Frontal cortex (tissue), 4 donors: ENCODE results near the gene MYBPC2. TPM values are rescaled to one million over a fixed set of nuclear protein-coding genes. Genes with fewer than 3 reads are reported as not detected.

Experiments
- DNase-seq, 2 donors: peaks; one replicate each; pipeline ENCODE4 v3.0.0; 2012; ENCODE audit warnings: low spot score in 2 of 2
- FAIRE-seq: peaks from 2 replicates; lab custom pipeline; 2012; peaks lifted over from hg19 to GRCh38; lab: Jason Lieb, UNC
- total RNA-seq: library from RNA; depleted of rRNA; stranded (reverse); fragments of >200 nt; gene quantifications from one replicate; pipeline ENCODE4 v1.2.3, GENCODE V29; 2014
- donor health status: control.
- donor health status: control.
- donor health status: control.

The MYBPC2 gene
- total RNA-seq, 1 donor from 2014 or later: not detected

- DNase-seq (no peak), FAIRE-seq (no peak)
Observed at GRCh38 chr19:50494186-50495019, 61.7 kb downstream of the MYBPC2 start.

DNA sequence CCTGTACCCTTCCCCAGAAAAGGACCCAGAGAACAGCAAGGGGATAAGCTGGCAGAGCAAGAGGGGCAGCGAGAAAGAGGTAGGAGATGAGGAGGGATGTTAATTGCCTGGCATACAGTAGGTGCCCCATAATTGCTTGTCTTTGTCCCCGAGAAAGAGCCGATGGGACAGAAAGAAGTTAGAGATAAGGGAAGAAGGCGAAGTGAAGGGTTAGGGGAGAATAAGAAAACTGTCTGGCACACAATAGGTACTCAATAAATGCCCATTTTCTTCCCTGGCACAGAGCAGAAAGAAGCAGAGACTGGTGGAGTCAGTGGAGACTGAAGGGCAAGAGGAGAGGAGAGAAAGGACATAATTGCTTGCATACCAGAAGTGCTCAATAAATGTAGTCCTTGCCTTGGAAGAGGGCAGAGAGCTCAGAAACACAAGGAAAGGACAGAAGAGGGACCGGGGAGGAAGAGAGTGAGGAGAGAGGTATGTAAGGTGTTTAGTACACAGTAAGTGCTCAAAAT is 62.4 kb downstream of the MYBPC2 start:
- no peak for FAIRE-seq
- DNase-seq: no peak

GRCh38 chr19:50496189-50497021 is 63.7 kb downstream of the MYBPC2 start:
- DNase-seq (peak; percentile 82), FAIRE-seq (no peak)

DNA sequence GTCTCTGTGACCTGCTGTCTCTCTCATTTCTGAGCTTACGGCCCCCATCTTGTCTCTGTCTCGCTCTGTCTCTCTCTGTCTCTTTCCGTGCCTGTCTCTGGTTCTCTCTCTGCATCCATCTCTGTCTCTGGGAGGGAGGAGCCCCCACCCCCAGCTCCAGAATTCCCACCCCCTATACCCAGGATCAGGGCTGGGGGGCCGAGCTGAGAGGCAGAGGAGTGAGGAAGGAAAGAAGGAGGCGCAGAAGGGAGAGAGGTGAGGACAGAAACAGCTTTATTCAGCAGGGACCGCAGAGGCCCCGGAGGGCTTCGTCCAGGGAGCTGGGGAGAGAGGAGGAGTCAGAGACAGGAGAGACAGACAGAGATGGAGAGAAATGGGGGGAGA is 64.3 kb downstream of the MYBPC2 start:
- FAIRE-seq (no peak), DNase-seq (no peak)

DNA sequence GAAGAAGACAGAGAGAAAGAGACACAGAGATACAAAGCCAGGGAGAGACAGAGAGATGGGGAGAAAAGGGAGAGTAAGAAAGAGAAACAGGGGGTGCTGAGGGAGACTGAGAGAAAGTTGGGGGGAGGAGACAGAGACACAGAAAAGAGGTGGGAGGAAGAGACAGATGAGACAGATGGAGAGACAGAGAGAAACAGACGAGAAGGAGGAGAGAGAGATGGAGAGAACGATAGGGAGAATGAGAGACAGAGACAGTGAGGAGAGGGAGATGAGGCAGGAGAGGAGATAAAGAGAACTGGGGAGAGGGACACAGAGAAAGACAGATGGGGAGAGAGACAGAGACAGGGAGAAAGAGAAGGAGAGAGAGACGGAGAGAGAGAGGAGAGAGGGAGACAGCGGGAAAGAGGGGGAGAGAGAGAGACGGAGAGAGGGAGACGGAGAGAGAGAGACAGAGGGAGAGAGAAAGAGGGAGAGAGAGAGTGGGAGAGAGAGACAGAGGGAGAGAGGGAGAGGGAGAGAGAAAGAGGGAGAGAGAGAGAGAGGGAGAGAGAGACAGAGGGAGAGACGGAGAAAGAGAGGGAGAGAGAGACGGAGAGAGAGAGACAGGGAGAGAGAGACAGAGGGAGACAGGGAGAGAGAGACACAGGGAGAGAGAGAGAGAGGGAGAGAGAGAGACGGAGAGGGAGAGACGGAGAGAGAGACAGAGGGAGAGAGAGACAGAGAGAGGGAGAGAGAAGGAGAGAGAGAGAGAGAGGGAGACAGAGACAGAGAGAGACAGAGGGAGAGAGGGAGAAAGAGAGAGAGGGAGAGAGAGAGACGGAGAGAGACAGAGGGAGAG is 65.7 kb downstream of the MYBPC2 start:
- no peak for DNase-seq
- no peak for FAIRE-seq

DNA sequence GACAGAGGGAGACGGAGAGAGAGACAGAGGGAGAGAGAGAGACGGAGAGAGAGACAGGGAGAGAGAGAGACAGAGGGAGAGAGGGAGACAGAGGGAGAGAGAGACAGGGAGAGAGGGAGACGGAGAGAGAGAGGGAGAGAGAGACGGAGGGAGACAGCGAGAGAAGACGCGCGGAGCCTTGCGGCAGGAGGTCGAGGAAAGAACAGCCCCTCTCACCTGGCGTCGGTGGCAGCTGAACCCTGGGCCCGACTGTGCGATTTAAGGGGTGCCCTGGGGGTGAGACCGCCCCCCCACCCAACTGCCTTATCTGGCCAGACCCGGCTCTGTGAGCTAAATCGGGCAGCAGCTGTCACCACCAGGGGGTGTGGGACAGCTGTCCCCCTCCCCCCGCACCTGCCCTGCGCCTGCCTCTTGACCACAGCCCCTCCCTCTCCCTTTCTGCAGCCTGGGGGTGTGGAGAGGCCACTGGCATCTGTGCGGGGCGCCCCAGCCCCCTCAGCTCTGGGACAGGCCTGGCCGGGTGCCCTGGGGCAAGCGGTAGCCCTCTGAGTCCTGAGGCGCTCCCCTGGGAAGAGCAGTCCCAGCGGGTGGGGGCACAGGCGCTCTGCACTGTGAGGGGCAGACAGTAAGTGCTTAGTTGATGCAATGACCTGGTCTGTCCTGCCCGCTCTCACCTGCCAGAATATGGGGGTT is 67.5 kb downstream of the MYBPC2 start:
- FAIRE-seq: no peak
- DNase-seq: no peak

GRCh38 chr19:50500753-50501151 is 68.1 kb downstream of the MYBPC2 start:
- DNase-seq: no peak

GRCh38 chr19:50501186-50501567 is 68.5 kb downstream of the MYBPC2 start:
- DNase-seq (no peak), FAIRE-seq (no peak)

More at GRCh38 chr19:50500753-50501151, 68.1 kb downstream of the MYBPC2 start:
- no peak for FAIRE-seq

DNA sequence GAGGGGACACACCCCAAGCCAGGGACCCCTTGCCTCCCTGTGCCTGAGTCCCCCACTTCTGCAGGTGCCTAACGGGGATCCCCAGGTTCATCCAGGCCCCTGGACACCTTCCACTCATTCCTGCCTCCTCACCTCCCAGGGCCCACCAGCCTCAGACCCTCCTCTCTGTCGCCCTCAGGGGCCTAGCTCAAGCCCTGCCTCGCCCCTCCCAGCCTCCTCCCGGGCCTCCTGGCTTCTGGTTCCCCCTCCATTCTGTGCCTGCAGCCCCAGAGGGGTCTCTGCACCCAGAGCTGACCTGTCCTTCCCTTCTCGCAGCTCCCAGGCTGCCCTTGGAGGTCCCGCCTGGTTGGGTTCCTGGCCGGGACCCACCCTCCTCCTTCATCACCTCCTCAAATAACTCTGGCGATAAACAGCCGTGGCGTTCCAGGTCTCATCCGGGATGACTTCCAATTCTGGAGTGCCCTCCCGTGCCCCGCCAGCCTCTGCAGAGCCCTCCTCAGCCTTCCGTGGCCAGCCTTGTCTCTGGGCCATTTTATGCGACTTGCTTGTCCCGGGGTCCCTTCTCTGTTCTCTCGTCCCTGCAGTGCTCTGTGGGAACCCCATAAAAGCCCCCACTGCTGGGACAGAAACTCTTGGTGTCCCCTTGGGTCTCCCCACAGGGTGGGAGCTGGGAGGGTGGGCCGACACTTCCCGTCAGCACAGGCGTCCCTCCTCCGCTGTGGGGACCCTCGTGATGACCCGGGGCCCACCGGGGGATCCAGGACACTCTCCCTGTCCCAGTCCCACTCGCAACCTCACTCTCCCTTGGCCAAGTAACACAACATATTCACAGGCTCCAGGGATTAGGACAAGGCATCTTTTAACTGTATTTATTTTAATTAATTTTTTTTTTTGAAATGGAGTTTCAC is 69.1 kb downstream of the MYBPC2 start:
- DNase-seq (no peak), FAIRE-seq (no peak)

GRCh38 chr19:50505856-50506611 is 73.3 kb downstream of the MYBPC2 start:
- no peak for DNase-seq
- FAIRE-seq: no peak

GRCh38 chr19:50506700-50507099 is 74.0 kb downstream of the MYBPC2 start:
- no peak for FAIRE-seq
- DNase-seq: no peak

DNA sequence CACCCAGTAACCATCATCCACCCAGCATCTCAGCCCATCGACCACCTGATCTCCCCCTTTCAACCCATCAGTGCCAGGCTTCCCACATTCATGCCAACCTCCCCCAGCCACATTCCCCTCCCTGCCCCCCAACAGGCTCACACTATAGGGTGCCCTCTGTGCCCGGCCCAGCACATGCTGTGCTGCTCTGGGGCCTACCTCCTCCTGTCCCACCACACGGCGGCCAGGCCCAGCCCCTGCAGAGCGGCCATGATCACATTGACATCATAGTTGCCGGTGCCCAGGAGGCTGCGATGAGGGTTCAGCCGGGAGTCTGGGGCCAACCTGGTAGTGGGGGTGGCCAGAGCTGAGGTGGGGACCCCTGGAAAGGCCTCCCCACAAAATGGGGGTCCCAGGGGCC is 74.7 kb downstream of the MYBPC2 start:
- no peak for FAIRE-seq

DNA sequence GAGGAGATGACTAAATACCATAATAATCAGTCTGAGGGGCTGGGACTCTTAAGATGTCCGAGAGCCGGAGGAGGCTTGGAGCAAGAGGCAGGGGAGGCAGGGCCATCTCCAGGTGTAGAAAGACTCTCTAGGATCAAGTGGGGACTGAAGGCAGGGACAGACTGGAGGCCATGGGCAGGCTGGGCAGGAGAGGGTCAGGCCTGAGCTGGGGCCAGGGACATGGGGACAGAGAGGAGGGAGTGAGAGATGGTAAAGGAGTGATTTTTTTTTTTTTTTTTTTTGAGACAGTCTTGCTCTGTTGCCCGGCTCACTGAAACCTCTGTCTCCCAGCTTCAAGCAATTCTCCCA is 76.1 kb downstream of the MYBPC2 start:
- DNase-seq: no peak
- no peak for FAIRE-seq

More for the DNA sequence above, 74.7 kb downstream of the MYBPC2 start:
- no peak for DNase-seq

- no peak for DNase-seq
- no peak for FAIRE-seq
Observed at GRCh38 chr19:50509366-50509765, 76.7 kb downstream of the MYBPC2 start.

DNA sequence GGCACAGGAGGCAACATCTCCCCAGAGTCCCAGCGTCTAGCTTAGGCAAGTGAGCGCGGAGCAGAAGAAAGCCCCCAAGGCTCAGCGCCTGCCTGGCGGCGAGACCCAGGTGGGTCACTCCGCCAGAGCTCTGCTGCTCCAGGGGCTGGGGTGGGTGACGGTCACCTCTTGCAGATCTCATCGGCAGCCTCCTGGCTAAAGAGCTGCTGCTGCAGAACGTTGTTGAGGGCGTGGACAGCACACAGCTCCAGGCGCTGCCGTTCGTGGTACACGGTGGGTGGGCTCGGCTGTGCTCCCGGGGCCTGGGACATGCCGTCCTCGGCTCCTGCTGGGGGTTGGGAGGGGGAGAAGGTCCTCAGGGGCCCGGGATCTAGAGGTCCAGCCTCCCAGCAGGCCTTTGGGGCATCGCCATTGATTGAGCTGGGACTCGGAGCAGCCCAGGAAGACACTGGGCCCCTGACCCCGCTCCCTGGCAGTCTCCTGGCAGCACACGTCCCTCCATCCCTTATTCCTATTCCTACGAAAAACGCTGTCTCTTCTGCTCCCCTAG is 77.5 kb downstream of the MYBPC2 start:
- no peak for FAIRE-seq

GRCh38 chr19:50510700-50511068 is 78.0 kb downstream of the MYBPC2 start:
- DNase-seq (peak in 1 of 2 donors; percentile 47), FAIRE-seq (no peak)

More for the DNA sequence above, 77.5 kb downstream of the MYBPC2 start:
- DNase-seq: peak in 1 of 2 donors; percentile 61

GRCh38 chr19:50511069-50511822 is 78.6 kb downstream of the MYBPC2 start, which contains the start of gene JOSD2:
Gene JOSD2 (minus strand): TSS chr19:50511191. CDS start chr19:50510431, 760 bp downstream.
- DNase-seq (peak; percentile 97 to 98), FAIRE-seq (peak; percentile 80)
